Transverse colon (tissue), 3 donors: ENCODE results near the gene CDCA5.

Experiments used
- POLR2A ChIP-seq: fragments of 450-650 bp; IDR thresholded peaks from one replicate; pipeline ENCODE4 v1.6.1; 2016; ENCODE audit warnings: antibody characterized with exemption, mild to moderate bottlenecking, moderate library complexity
- TF ChIP-seq, protein P1 (sequence below), 5 experiments: fragments of 200-600 bp in 3 of 5; fragments of 450-650 bp in 2 of 5; sonication (generic) in 3 of 5; IDR thresholded peaks; 1 replicate in 2 of 5; 2 replicates in 3 of 5; pipeline ENCODE4 v1.5.1; 2016 to 2017; ENCODE audit warnings: antibody characterized with exemption in 5 of 5, inconsistent platforms in 3 of 5, mild to moderate bottlenecking in 2 of 5, moderate library complexity in 1 of 5

- no peak for TF ChIP-seq POLR2A
- TF ChIP-seq, protein P1, sequence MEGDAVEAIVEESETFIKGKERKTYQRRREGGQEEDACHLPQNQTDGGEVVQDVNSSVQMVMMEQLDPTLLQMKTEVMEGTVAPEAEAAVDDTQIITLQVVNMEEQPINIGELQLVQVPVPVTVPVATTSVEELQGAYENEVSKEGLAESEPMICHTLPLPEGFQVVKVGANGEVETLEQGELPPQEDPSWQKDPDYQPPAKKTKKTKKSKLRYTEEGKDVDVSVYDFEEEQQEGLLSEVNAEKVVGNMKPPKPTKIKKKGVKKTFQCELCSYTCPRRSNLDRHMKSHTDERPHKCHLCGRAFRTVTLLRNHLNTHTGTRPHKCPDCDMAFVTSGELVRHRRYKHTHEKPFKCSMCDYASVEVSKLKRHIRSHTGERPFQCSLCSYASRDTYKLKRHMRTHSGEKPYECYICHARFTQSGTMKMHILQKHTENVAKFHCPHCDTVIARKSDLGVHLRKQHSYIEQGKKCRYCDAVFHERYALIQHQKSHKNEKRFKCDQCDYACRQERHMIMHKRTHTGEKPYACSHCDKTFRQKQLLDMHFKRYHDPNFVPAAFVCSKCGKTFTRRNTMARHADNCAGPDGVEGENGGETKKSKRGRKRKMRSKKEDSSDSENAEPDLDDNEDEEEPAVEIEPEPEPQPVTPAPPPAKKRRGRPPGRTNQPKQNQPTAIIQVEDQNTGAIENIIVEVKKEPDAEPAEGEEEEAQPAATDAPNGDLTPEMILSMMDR (IDR thresholded peaks at IDR 0.05): no peak
Observed at GRCh38 chr11:65087827-65088226, 4.0 kb upstream of the CDCA5 start.
